H1 (cell line): ENCODE data around the gene SLC8B1. TPM values are rescaled to one million over a fixed set of nuclear protein-coding genes. Genes with fewer than 3 reads are reported as not detected.

Experiments
- CTCF ChIA-PET: fragments of 300-600 bp; sonication (Branson Sonifier 250); formaldehyde crosslinking; loops from one replicate; lab custom pipeline; 2021; ENCODE audit not compliant: partially characterized antibody; lab: Charles Lee
- POLR2A ChIA-PET: fragments of 300-600 bp; sonication (Branson Sonifier 250); formaldehyde crosslinking; loops from one replicate; lab custom pipeline; 2021; ENCODE audit warnings: inconsistent platforms; ENCODE audit not compliant: partially characterized antibody; lab: Charles Lee
- DNase-seq, 2 experiments: peaks; one replicate each; pipeline versions ENCODE4 v3.0.0 to v3.0.0-alpha.2; 2010 to 2022; ENCODE audit warnings: low spot score in 2 of 2, low read depth in 1 of 2, mixed read lengths in 1 of 2
- FAIRE-seq: peaks from 2 replicates; lab custom pipeline; 2011; peaks lifted over from hg19 to GRCh38; lab: Jason Lieb, UNC
- H2AFZ ChIP-seq: 2 replicates; pipeline ENCODE4 v1.8.1; 2012; ENCODE audit warnings: low read length, inconsistent platforms
- H2AK5ac ChIP-seq: 2 replicates; pipeline ENCODE4 v1.6.1; 2013; ENCODE audit warnings: low read depth, low read length
- H2BK120ac ChIP-seq: replicated peaks from 2 replicates; pipeline ENCODE3; 2013; ENCODE audit warnings: low read depth, low read length, inconsistent platforms
- H2BK12ac ChIP-seq: 2 replicates; pipeline ENCODE4 v1.6.1; 2013; ENCODE audit warnings: low read depth, low read length
- H2BK15ac ChIP-seq: 2 replicates; pipeline ENCODE4 v1.6.1; 2013; ENCODE audit warnings: low read length
- H2BK20ac ChIP-seq: 2 replicates; pipeline ENCODE4 v1.6.1; 2013; ENCODE audit warnings: low read length
- H2BK5ac ChIP-seq: 2 replicates; pipeline ENCODE4 v1.6.1; 2013; ENCODE audit warnings: low read depth, low read length
- H3K14ac ChIP-seq: 2 replicates; pipeline ENCODE4 v1.6.1; 2013; ENCODE audit warnings: inconsistent platforms; ENCODE audit not compliant: insufficient read length
- H3K18ac ChIP-seq: 2 replicates; pipeline ENCODE4 v1.6.1; 2013; ENCODE audit warnings: low read length; ENCODE audit errors: extremely low read depth
- H3K23ac ChIP-seq: 2 replicates; pipeline ENCODE4 v1.6.1; 2013; ENCODE audit warnings: inconsistent platforms; ENCODE audit not compliant: insufficient read length
- H3K23me2 ChIP-seq: 2 replicates; pipeline ENCODE4 v1.6.1; 2013; ENCODE audit warnings: low read depth, low read length
- H3K27ac ChIP-seq: 2 replicates; pipeline ENCODE4 v1.6.1; 2011; ENCODE audit warnings: low read depth, low read length, inconsistent platforms
- H3K27me3 ChIP-seq, 4 experiments: replicated peaks in 1 of 4; 1 replicate in 1 of 4; 2 replicates in 3 of 4; pipeline versions ENCODE4 v1.6.1 to v1.8.1; 2011 to 2013; ENCODE audit warnings: low read length in 3 of 4, mild to moderate bottlenecking in 3 of 4, inconsistent platforms in 2 of 4, mixed read lengths in 2 of 4, moderate library complexity in 1 of 4; ENCODE audit not compliant: control insufficient read depth in 3 of 4, insufficient read depth in 3 of 4; ENCODE audit errors: extremely low read depth in 1 of 4
- H3K36me3 ChIP-seq, 4 experiments: 2 replicates each; pipeline versions ENCODE4 v1.6.1 to v1.8.1; 2011 to 2013; ENCODE audit warnings: mild to moderate bottlenecking in 4 of 4, low read length in 3 of 4, moderate library complexity in 2 of 4, control low read depth in 1 of 4, inconsistent platforms in 1 of 4; ENCODE audit not compliant: insufficient read depth in 4 of 4, control insufficient read depth in 2 of 4
- H3K4ac ChIP-seq: replicated peaks from 2 replicates; pipeline ENCODE3; 2013; ENCODE audit warnings: low read length, low read depth, mixed read lengths, inconsistent platforms; ENCODE audit not compliant: insufficient read length
- H3K4me1 ChIP-seq, 4 experiments: replicated peaks in 1 of 4; 1 replicate in 1 of 4; 2 replicates in 3 of 4; pipeline versions ENCODE4 v1.6.1 to v1.8.1; 2011 to 2013; ENCODE audit warnings: low read length in 3 of 4, inconsistent platforms in 2 of 4, mixed read lengths in 1 of 4; ENCODE audit not compliant: insufficient read depth in 4 of 4, control insufficient read depth in 3 of 4
- H3K4me2 ChIP-seq, 2 experiments: 2 replicates each; pipeline versions ENCODE4 v1.6.1 to v1.8.1; 2011 to 2013; ENCODE audit warnings: low read depth in 2 of 2, low read length in 2 of 2, control low read depth in 1 of 2, inconsistent platforms in 1 of 2, mild to moderate bottlenecking in 1 of 2; ENCODE audit not compliant: insufficient read depth in 1 of 2
- H3K4me3 ChIP-seq, 4 experiments: fragments of 200-600, 300-600 bp in 1 of 4; sonication (generic), shearing (Covaris generic), sonication (Bioruptor Twin) in 1 of 4; 2 replicates each; pipeline versions ENCODE4 v1.5.1 to v1.8.1; 2011 to 2016; ENCODE audit warnings: low read length in 4 of 4, low read depth in 3 of 4, control low read depth in 2 of 4, inconsistent platforms in 2 of 4, mild to moderate bottlenecking in 2 of 4, mixed read lengths in 1 of 4, moderate library complexity in 1 of 4; ENCODE audit not compliant: insufficient read depth in 2 of 4; ENCODE audit errors: extremely low read depth in 1 of 4
- H3K56ac ChIP-seq: replicated peaks from 2 replicates; pipeline ENCODE3; 2013; ENCODE audit warnings: low read depth, mild to moderate bottlenecking, mixed read lengths, low read length, inconsistent platforms; ENCODE audit not compliant: insufficient read length
- H3K79me1 ChIP-seq: 2 replicates; pipeline ENCODE4 v1.6.1; 2013; ENCODE audit warnings: low read depth, low read length, control low read depth
- H3K79me2 ChIP-seq, 2 experiments: 2 replicates each; pipeline versions ENCODE4 v1.6.1 to v1.8.1; 2012 to 2013; ENCODE audit warnings: low read length in 2 of 2, mild to moderate bottlenecking in 2 of 2, inconsistent platforms in 1 of 2; ENCODE audit not compliant: insufficient read depth in 2 of 2, control insufficient read depth in 1 of 2
- H3K9ac ChIP-seq, 4 experiments: replicated peaks in 1 of 4; 1 replicate in 1 of 4; 2 replicates in 3 of 4; pipeline versions ENCODE4 v1.6.1 to v1.8.1; 2011 to 2013; ENCODE audit warnings: low read depth in 3 of 4, low read length in 3 of 4, control low read depth in 2 of 4, mild to moderate bottlenecking in 2 of 4, moderate library complexity in 2 of 4, inconsistent platforms in 1 of 4; ENCODE audit errors: extremely low read depth in 1 of 4
- H3K9me3 ChIP-seq, 2 experiments: 2 replicates each; pipeline versions ENCODE4 v1.6.1 to v1.8.1; 2012 to 2013; ENCODE audit warnings: mild to moderate bottlenecking in 2 of 2, moderate library complexity in 2 of 2, control low read depth in 1 of 2, inconsistent platforms in 1 of 2, low read depth in 1 of 2, low read length in 1 of 2, mixed read lengths in 1 of 2; ENCODE audit not compliant: insufficient read depth in 2 of 2
- H4K20me1 ChIP-seq, 2 experiments: replicated peaks in 1 of 2; 2 replicates each; pipeline versions ENCODE3 to v1.8.1; 2011 to 2013; ENCODE audit warnings: inconsistent platforms in 2 of 2, low read length in 2 of 2, mild to moderate bottlenecking in 1 of 2; ENCODE audit not compliant: insufficient read depth in 2 of 2, control insufficient read depth in 1 of 2
- H4K5ac ChIP-seq: 2 replicates; pipeline ENCODE4 v1.6.1; 2013; ENCODE audit warnings: low read length, low read depth, mixed read lengths, inconsistent platforms; ENCODE audit not compliant: insufficient read length
- H4K8ac ChIP-seq: 2 replicates; pipeline ENCODE4 v1.8.0; 2013; ENCODE audit warnings: mild to moderate bottlenecking, moderate library complexity, low read length, inconsistent platforms; ENCODE audit not compliant: insufficient read depth; ENCODE audit errors: extremely low read depth
- H4K91ac ChIP-seq: replicated peaks from 2 replicates; pipeline ENCODE3; 2013; ENCODE audit warnings: low read length, mixed read lengths, inconsistent platforms; ENCODE audit not compliant: insufficient read length
- BRCA1 ChIP-seq: IDR thresholded peaks from 2 replicates; pipeline ENCODE4 v1.6.1; 2012; ENCODE audit warnings: low read depth, low read length, improper control_type of control experiment
- CHD1 ChIP-seq: IDR thresholded peaks from 2 replicates; pipeline ENCODE4 v1.6.1; 2012; ENCODE audit warnings: low read depth, low read length, improper control_type of control experiment
- CHD2 ChIP-seq: IDR thresholded peaks from 2 replicates; pipeline ENCODE4 v1.6.1; 2012; ENCODE audit warnings: low read length, improper control_type of control experiment
- EP300 ChIP-seq, 2 experiments: IDR thresholded peaks; 1 replicate in 1 of 2; 2 replicates in 1 of 2; pipeline ENCODE4 v1.6.1; 2011 to 2012; ENCODE audit warnings: low read depth in 2 of 2, low read length in 2 of 2, mild to moderate bottlenecking in 2 of 2, borderline replicate concordance in 1 of 2, inconsistent platforms in 1 of 2, moderate library complexity in 1 of 2
- MAX ChIP-seq: IDR thresholded peaks from 2 replicates; pipeline ENCODE4 v1.6.1; 2012; ENCODE audit warnings: inconsistent platforms
- SP2 ChIP-seq: IDR thresholded peaks from 2 replicates; pipeline ENCODE4 v1.6.1; 2012; ENCODE audit warnings: mild to moderate bottlenecking, low read length, inconsistent platforms
- TBP ChIP-seq: IDR thresholded peaks from 2 replicates; pipeline ENCODE4 v1.6.1; 2011; ENCODE audit warnings: low read depth, low read length, improper control_type of control experiment
- YY1 ChIP-seq: IDR thresholded peaks from 2 replicates; pipeline ENCODE4 v1.6.1; 2011; ENCODE audit warnings: low read depth, mild to moderate bottlenecking, low read length
- WGBS, 2 experiments: shearing (Covaris generic) in 1 of 2; methylation state at CpG; one replicate each; pipeline versions ENCODE4 v1.1.6 to v1.1.7; 2013 to 2015; ENCODE audit warnings: low lambda C conversion rate in 2 of 2, mixed read lengths in 2 of 2, inconsistent platforms in 1 of 2, low coverage in 1 of 2, missing lambda C conversion rate in 1 of 2; ENCODE audit not compliant: insufficient replicate concordance in 2 of 2, insufficient coverage in 1 of 2, insufficient read length in 1 of 2; ENCODE audit errors: extremely low coverage in 1 of 2, missing lambda C conversion rate in 1 of 2; 5-methylcytosine and 5-hydroxymethylcytosine counted together
- polyA plus RNA-seq, 7 experiments: library from polyadenylated mRNA; depleted of rRNA in 3 of 7; stranded (reverse) in 5 of 7; unstranded in 2 of 7; fragments of >200 nt in 5 of 7; fragments of 200-250 nt in 2 of 7; gene quantifications; 1 replicate in 5 of 7; 2 replicates in 1 of 7; 4 replicates in 1 of 7; pipeline versions ENCODE4 v1.2.1 to v1.2.3, GENCODE V29; 2011 to 2013; ENCODE audit warnings: missing spikeins in 2 of 7, mixed read lengths in 2 of 7
- total RNA-seq: library from RNA; stranded (reverse); fragmentation: NEBNext Ultra II Directional; extraction: Animal tissue kit (Norgen Biotek cat#: 25700); gene quantifications from 2 replicates; pipeline ENCODE4 v1.2.1, GENCODE V29; 2021

Gene SLC8B1
- total and polyA plus RNA-seq, 2 of the 8 experiments (the other 6 are each of a cell fraction or from before 2014, with no cell fraction given), result 11.2 to 19.1 TPM

GRCh38 chr12:113270709-113271009 lies 64.2 kb downstream of the SLC8B1 start:
- ChIA-PET CTCF (interaction anchor here (0.5 to 1.8 kb wide), 3 partner anchors 10 to 104 kb away, joined by 3 to 6 read pairs (median 6); no protein-coding TSS in a partner anchor), POLR2A (interaction anchor here (1.1 kb wide), 1 partner anchor 78 kb away, joined by 3 read pairs; no protein-coding TSS in a partner anchor)
- Histone ChIP-seq H4K91ac (no peak overlapping the region), H3K23me2 (no peaks in the 10 kb centered on the region), H2BK5ac (no peak overlapping the region), H3K56ac (no peak overlapping the region), H3K27me3 (no peaks in the 10 kb centered on the region), H3K4ac (no peak overlapping the region), H2BK120ac (no peak overlapping the region), H3K36me3 (no peaks in the 10 kb centered on the region; a peak in 1 of 8 replicates), H3K4me2 (no peak overlapping the region), H4K8ac (no peak overlapping the region), H4K20me1 (peaks cover 0 to 8% of the 10 kb centered on the region in 2 experiments), H2AFZ (no peak overlapping the region), H2AK5ac (no peak overlapping the region), H2BK15ac (no peak overlapping the region), H3K9ac (no peak overlapping the region), H3K79me1 (no peaks in the 10 kb centered on the region), H3K4me3 (no peak overlapping the region), H2BK20ac (no peak overlapping the region), H3K14ac (no peak overlapping the region), H3K23ac (no peak overlapping the region), H3K79me2 (no peaks in the 10 kb centered on the region), H3K18ac (no peak overlapping the region), H3K4me1 (no peaks in the 10 kb centered on the region; a peak in 1 of 7 replicates), H3K27ac (no peak overlapping the region), H4K5ac (no peak overlapping the region), H3K9me3 (no peaks in the 10 kb centered on the region), H2BK12ac (no peak overlapping the region)
- TF ChIP-seq TBP (no peak), YY1 (no peak), BRCA1 (no peak), SP2 (no peak), CHD1 (no peak), EP300 (IDR thresholded peaks at IDR 0.05; ENCODE audit: borderline replicate concordance in 1 of 2, low read depth in 2 of 2, low read length in 2 of 2) (no peak), MAX (no peak), CHD2 (no peak)
- no peak for FAIRE-seq
- 92% methylated on average over 11 of the region's 11 CpGs; no CpG with 5 or more reads in 1 of the 2 experiments for WGBS, 2 experiments
- DNase-seq, result no peak
